Peyer's patch (tissue), 4 donors: ENCODE results near the gene DFFA.

Experiments
- POLR2A ChIP-seq, 2 donors: fragments of 450-650 bp; IDR thresholded peaks; one replicate each; pipeline ENCODE4 v1.5.1; 2017; ENCODE audit warnings: antibody characterized with exemption in 2 of 2, mild to moderate bottlenecking in 2 of 2, moderate library complexity in 2 of 2
- TF ChIP-seq, protein P1 (sequence below), 6 experiments: fragments of 450-650 bp in 4 of 6; fragments of 200-600 bp in 2 of 6; sonication (generic) in 1 of 6; IDR thresholded peaks; one replicate each; pipeline ENCODE4 v1.5.1; 2017 to 2019; ENCODE audit warnings: antibody characterized with exemption in 6 of 6, mild to moderate bottlenecking in 3 of 6, moderate library complexity in 1 of 6

DNA sequence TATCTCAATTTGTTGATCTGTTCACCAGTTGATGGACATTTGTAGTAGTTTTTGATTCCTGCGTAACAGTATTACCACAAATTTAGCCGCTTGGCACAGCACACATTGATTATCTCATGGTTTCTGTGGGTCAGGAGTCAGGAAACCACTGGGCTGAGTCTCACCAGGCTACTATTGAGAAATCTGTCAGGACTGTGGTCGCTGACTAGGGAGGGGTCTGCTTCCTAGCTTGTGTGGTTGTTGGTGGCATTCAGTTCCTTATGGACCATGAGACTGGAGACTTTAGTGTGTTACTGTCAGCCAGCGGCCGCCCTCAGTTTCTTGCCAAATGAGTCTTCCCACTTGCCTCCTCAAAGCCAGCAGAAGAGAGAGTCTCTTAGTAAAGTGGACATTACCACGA lies 12.2 kb upstream of the DFFA start:
- TF ChIP-seq, protein P1, sequence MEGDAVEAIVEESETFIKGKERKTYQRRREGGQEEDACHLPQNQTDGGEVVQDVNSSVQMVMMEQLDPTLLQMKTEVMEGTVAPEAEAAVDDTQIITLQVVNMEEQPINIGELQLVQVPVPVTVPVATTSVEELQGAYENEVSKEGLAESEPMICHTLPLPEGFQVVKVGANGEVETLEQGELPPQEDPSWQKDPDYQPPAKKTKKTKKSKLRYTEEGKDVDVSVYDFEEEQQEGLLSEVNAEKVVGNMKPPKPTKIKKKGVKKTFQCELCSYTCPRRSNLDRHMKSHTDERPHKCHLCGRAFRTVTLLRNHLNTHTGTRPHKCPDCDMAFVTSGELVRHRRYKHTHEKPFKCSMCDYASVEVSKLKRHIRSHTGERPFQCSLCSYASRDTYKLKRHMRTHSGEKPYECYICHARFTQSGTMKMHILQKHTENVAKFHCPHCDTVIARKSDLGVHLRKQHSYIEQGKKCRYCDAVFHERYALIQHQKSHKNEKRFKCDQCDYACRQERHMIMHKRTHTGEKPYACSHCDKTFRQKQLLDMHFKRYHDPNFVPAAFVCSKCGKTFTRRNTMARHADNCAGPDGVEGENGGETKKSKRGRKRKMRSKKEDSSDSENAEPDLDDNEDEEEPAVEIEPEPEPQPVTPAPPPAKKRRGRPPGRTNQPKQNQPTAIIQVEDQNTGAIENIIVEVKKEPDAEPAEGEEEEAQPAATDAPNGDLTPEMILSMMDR (IDR thresholded peaks at IDR 0.05) = no peak
- TF ChIP-seq POLR2A (IDR thresholded peaks at IDR 0.05) = no peak
